Trophoblast cell (in vitro differentiated cells and primary cell): ENCODE results near the gene MAU2.

Experiments used
- DNase-seq, 2 donors: peaks; one replicate each; pipeline ENCODE4 v3.0.0-alpha.2; 2016
- H2AFZ ChIP-seq: 2 replicates; pipeline ENCODE4 v1.6.1; 2013; ENCODE audit warnings: low read length, moderate library complexity, mild to moderate bottlenecking; ENCODE audit not compliant: insufficient read depth, poor library complexity
- H2AK5ac ChIP-seq: 2 replicates; pipeline ENCODE4 v1.6.1; 2013; ENCODE audit warnings: mild to moderate bottlenecking, low read length
- H2BK120ac ChIP-seq: 2 replicates; pipeline ENCODE4 v1.6.1; 2013; ENCODE audit warnings: low read length, mild to moderate bottlenecking, moderate library complexity; ENCODE audit not compliant: insufficient read depth, poor library complexity
- H2BK12ac ChIP-seq: 2 replicates; pipeline ENCODE4 v1.6.1; 2013; ENCODE audit warnings: mild to moderate bottlenecking, low read length, moderate library complexity
- H2BK5ac ChIP-seq: 2 replicates; pipeline ENCODE4 v1.6.1; 2013; ENCODE audit warnings: low read length, low read depth, moderate library complexity, mild to moderate bottlenecking; ENCODE audit not compliant: poor library complexity
- H3K14ac ChIP-seq: 2 replicates; pipeline ENCODE4 v1.6.1; 2013; ENCODE audit warnings: mild to moderate bottlenecking, low read length
- H3K18ac ChIP-seq: 2 replicates; pipeline ENCODE4 v1.6.1; 2013; ENCODE audit warnings: mild to moderate bottlenecking, low read length
- H3K23ac ChIP-seq: 2 replicates; pipeline ENCODE4 v1.6.1; 2013; ENCODE audit warnings: low read length
- H3K27ac ChIP-seq: 2 replicates; pipeline ENCODE4 v1.5.1; 2013; ENCODE audit warnings: low read depth, mild to moderate bottlenecking, inconsistent platforms, low read length, moderate library complexity
- H3K27me3 ChIP-seq: 2 replicates; pipeline ENCODE4 v1.6.1; 2013; ENCODE audit warnings: inconsistent platforms, mild to moderate bottlenecking, low read length, moderate library complexity; ENCODE audit not compliant: insufficient read depth
- H3K36me3 ChIP-seq, 2 experiments: 1 replicate in 1 of 2; 2 replicates in 1 of 2; pipeline ENCODE4 v1.6.1; 2013; ENCODE audit warnings: low read length in 2 of 2, mild to moderate bottlenecking in 2 of 2, moderate library complexity in 1 of 2; ENCODE audit not compliant: insufficient read depth in 2 of 2, control insufficient read depth in 1 of 2
- H3K4ac ChIP-seq: 2 replicates; pipeline ENCODE4 v1.6.1; 2013; ENCODE audit warnings: low read depth, mild to moderate bottlenecking, low read length, moderate library complexity
- H3K4me1 ChIP-seq, 2 experiments: 1 replicate in 1 of 2; 2 replicates in 1 of 2; pipeline ENCODE4 v1.6.1; 2013; ENCODE audit warnings: low read length in 2 of 2, mild to moderate bottlenecking in 2 of 2, moderate library complexity in 1 of 2; ENCODE audit not compliant: insufficient read depth in 2 of 2, control insufficient read depth in 1 of 2
- H3K4me2 ChIP-seq: 2 replicates; pipeline ENCODE4 v1.6.1; 2013; ENCODE audit warnings: inconsistent platforms, mild to moderate bottlenecking, low read length, moderate library complexity
- H3K4me3 ChIP-seq: 2 replicates; pipeline ENCODE4 v1.5.1; 2013; ENCODE audit warnings: mild to moderate bottlenecking, low read depth, low read length, inconsistent platforms
- H3K79me1 ChIP-seq: one replicate; pipeline ENCODE4 v1.6.1; 2013; ENCODE audit warnings: low read length
- H3K79me2 ChIP-seq: 2 replicates; pipeline ENCODE4 v1.6.1; 2013; ENCODE audit warnings: low read length, mild to moderate bottlenecking; ENCODE audit not compliant: control insufficient read depth, insufficient read depth, poor library complexity
- H3K9ac ChIP-seq: 2 replicates; pipeline ENCODE4 v1.6.1; 2013; ENCODE audit warnings: mild to moderate bottlenecking, low read length
- H3K9me3 ChIP-seq: 2 replicates; pipeline ENCODE4 v1.6.1; 2013; ENCODE audit warnings: low read depth, mild to moderate bottlenecking, control low read depth, inconsistent platforms, low read length; ENCODE audit not compliant: insufficient read depth
- H4K12ac ChIP-seq: 2 replicates; pipeline ENCODE4 v1.6.1; 2013; ENCODE audit warnings: low read depth, mild to moderate bottlenecking, low read length, moderate library complexity
- H4K8ac ChIP-seq: 2 replicates; pipeline ENCODE4 v1.6.1; 2013; ENCODE audit warnings: low read depth, mild to moderate bottlenecking, low read length, moderate library complexity
- H4K91ac ChIP-seq: one replicate; pipeline ENCODE4 v1.6.1; 2013; ENCODE audit warnings: low read depth, mild to moderate bottlenecking, low read length, moderate library complexity
- WGBS: extraction: QIAGEN DNeasy Blood & Tissue Kit; methylation state at CpG from one replicate; pipeline ENCODE4 v1.1.7; 2013; ENCODE audit warnings: missing lambda C conversion rate; ENCODE audit not compliant: insufficient read length, insufficient coverage; ENCODE audit errors: extremely low coverage; 5-methylcytosine and 5-hydroxymethylcytosine counted together

Gene MAU2

DNA sequence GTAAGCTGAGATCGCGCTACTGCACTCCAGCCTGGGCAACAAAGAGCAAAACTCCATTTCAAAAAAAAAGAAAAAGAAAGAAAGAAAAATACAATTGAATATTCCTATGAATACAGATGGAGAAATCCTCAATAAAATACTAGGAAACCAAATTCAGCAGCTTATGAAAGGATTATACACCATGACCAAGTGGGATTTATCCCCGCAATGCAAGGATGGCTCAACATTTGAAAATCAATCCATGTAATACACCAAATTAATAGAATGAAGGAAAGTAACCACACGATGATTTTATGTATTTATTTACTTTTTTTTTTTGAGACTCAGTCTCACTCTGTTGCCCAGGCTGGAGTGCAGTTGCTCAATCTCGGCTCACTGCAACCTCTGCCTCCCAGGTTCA is 28.0 kb upstream of the MAU2 start:
- H3K27me3 ChIP-seq = no peaks in the 10 kb centered on the region
- no peak overlapping the region for H3K18ac ChIP-seq
- H4K8ac ChIP-seq = no peak overlapping the region
- H2BK5ac ChIP-seq = no peak overlapping the region
- no peak overlapping the region for H4K91ac ChIP-seq
- no peak overlapping the region for H2AFZ ChIP-seq
- WGBS = no CpG with 5 or more reads among the region's 5 CpGs
- H2BK12ac ChIP-seq = no peak overlapping the region
- no peak overlapping the region for H2AK5ac ChIP-seq
- no peaks in the 10 kb centered on the region for H3K79me1 ChIP-seq
- no peak overlapping the region for H3K27ac ChIP-seq
- no peaks in the 10 kb centered on the region for H3K9me3 ChIP-seq
- no peaks in the 10 kb centered on the region for H3K4me1 ChIP-seq
- no peak overlapping the region for H3K9ac ChIP-seq
- no peak overlapping the region for H3K4me2 ChIP-seq
- no peak overlapping the region for H3K14ac ChIP-seq
- peaks cover 40 to 49% of the 10 kb centered on the region in 2 experiments for H3K36me3 ChIP-seq
- no peak overlapping the region for H4K12ac ChIP-seq
- no peak overlapping the region for H3K4me3 ChIP-seq
- H3K79me2 ChIP-seq = no peaks in the 10 kb centered on the region
- DNase-seq = no peak
- H2BK120ac ChIP-seq = no peak overlapping the region
- H3K23ac ChIP-seq = no peak overlapping the region
- no peak overlapping the region for H3K4ac ChIP-seq

- Histone ChIP-seq H3K4me1 (no peaks in the 10 kb centered on the region), H2BK120ac (no peak overlapping the region), H3K36me3 (peaks cover 38 to 40% of the 10 kb centered on the region in 2 experiments), H3K23ac (no peak overlapping the region), H3K79me2 (no peaks in the 10 kb centered on the region), H2AK5ac (no peak overlapping the region), H3K27me3 (no peaks in the 10 kb centered on the region), H3K4me2 (no peak overlapping the region), H3K14ac (no peak overlapping the region), H4K8ac (no peak overlapping the region), H3K27ac (no peak overlapping the region), H3K4ac (no peak overlapping the region), H4K12ac (no peak overlapping the region), H4K91ac (no peak overlapping the region), H3K4me3 (no peak overlapping the region), H2AFZ (no peak overlapping the region), H3K79me1 (no peaks in the 10 kb centered on the region), H2BK12ac (no peak overlapping the region), H2BK5ac (no peak overlapping the region), H3K18ac (no peak overlapping the region), H3K9ac (no peak overlapping the region), H3K9me3 (no peaks in the 10 kb centered on the region)
- DNase-seq = no peak
- no CpG with 5 or more reads among the region's 4 CpGs for WGBS
Observed at GRCh38 chr19:19294914-19295313, 25.7 kb upstream of the MAU2 start.

DNA sequence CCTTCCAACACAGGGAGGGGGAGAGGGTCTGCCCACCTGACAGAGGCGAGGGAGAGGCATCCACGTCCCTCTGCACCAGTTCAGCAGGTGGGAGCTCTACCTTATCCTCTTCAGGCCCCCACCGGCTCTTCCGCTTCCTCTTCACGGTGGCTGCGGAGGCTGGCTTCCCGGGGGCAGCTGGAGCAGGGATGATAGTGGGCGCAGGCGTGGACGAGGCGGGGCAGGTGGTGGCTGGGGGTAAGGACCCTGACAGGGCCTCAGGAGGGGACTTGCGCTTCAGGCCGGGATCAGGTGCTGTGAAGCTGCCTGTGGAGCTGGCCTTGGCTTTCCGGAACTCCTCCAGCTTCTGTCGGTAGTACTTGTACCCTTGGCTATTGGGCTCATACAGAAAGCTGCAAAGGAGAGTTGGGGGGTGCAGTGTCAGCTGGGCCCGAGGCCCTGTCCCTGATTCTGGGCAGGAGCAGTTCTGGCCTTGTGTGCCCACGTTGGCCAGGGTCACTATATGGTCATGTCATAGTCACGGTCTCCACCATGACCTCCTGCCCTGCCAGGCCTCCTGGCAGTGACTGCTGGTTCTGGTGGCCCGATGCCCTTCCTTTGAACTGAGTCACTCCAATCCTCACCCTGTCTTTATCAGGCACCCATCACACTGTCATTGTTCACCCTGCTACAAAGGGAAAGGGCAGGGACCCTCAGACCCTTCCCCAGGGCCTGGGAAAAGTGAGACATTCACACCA is 23.5 kb upstream of the MAU2 start:
- no peak overlapping the region for H3K14ac ChIP-seq
- H2BK12ac ChIP-seq = no peak overlapping the region
- WGBS = no CpG with 5 or more reads among the region's 19 CpGs
- no peaks in the 10 kb centered on the region for H3K27me3 ChIP-seq
- no peak overlapping the region for H4K12ac ChIP-seq
- H3K36me3 ChIP-seq = peaks cover 50 to 57% of the 10 kb centered on the region in 2 experiments
- H4K8ac ChIP-seq = no peak overlapping the region
- H3K27ac ChIP-seq = no peak overlapping the region
- H3K18ac ChIP-seq = no peak overlapping the region
- no peak for DNase-seq
- H2BK5ac ChIP-seq = no peak overlapping the region
- H3K9me3 ChIP-seq = no peaks in the 10 kb centered on the region
- no peaks in the 10 kb centered on the region for H3K4me1 ChIP-seq
- H3K4me3 ChIP-seq = no peak overlapping the region
- H4K91ac ChIP-seq = no peak overlapping the region
- no peak overlapping the region for H3K4me2 ChIP-seq
- H3K79me2 ChIP-seq = no peaks in the 10 kb centered on the region
- no peak overlapping the region for H2AK5ac ChIP-seq
- H3K23ac ChIP-seq = no peak overlapping the region
- H3K79me1 ChIP-seq = no peaks in the 10 kb centered on the region
- H3K9ac ChIP-seq = no peak overlapping the region
- no peak overlapping the region for H2AFZ ChIP-seq
- H3K4ac ChIP-seq = no peak overlapping the region
- no peak overlapping the region for H2BK120ac ChIP-seq

DNA sequence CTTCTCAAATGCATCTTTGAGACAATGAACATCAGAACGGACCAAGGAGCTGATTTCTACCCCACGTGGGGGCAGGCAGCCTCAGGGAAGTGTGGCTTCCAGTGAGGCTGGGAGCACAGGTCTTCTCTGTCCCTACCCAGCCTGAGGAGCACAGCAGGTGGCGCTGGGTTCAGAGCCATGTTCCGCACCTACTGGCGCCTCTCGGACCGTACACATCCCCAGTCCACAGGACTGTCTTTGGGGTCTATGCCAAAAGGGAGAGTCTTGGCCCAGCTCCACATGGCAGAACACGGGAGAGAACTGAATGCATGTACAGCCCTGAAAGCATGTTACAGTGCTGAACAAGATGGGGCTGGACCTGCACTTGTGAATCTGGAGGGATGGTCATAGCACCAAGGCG is 22.9 kb upstream of the MAU2 start:
- Histone ChIP-seq H3K4me2 (no peak overlapping the region), H3K27me3 (no peaks in the 10 kb centered on the region), H4K8ac (no peak overlapping the region), H3K14ac (no peak overlapping the region), H2BK5ac (no peak overlapping the region), H3K4me1 (no peaks in the 10 kb centered on the region), H2BK12ac (no peak overlapping the region), H2AK5ac (no peak overlapping the region), H3K79me1 (no peaks in the 10 kb centered on the region), H3K18ac (no peak overlapping the region), H3K79me2 (no peaks in the 10 kb centered on the region), H3K4me3 (no peak overlapping the region), H3K23ac (no peak overlapping the region), H3K36me3 (peaks cover 55 to 62% of the 10 kb centered on the region in 2 experiments), H3K27ac (no peak overlapping the region), H3K9me3 (no peaks in the 10 kb centered on the region), H3K4ac (no peak overlapping the region), H3K9ac (no peak overlapping the region), H2AFZ (no peak overlapping the region), H4K12ac (no peak overlapping the region), H4K91ac (no peak overlapping the region), H2BK120ac (no peak overlapping the region)
- WGBS = no CpG with 5 or more reads among the region's 9 CpGs
- DNase-seq = no peak
